Hepatocyte (in vitro differentiated cells): ENCODE results near the gene LEMD3. TPM values are rescaled to one million over a fixed set of nuclear protein-coding genes. Genes with fewer than 3 reads are reported as not detected.
A peak's percentile ranks its signal among the peaks of the same experiment; 100 is the strongest.

ENCODE experiments used
- DNase-seq: peaks from one replicate; pipeline ENCODE4 v3.0.0-alpha.2; 2016; ENCODE audit warnings: low spot score
- H2AFZ ChIP-seq: fragments of 200-600 bp; sonication (generic); 2 replicates; pipeline ENCODE4 v1.6.0; 2016; ENCODE audit warnings: antibody characterized with exemption, mild to moderate bottlenecking
- H3K27ac ChIP-seq: fragments of 200-600 bp; sonication (generic); 2 replicates; pipeline ENCODE4 v1.5.1; 2016; ENCODE audit warnings: mild to moderate bottlenecking
- H3K27me3 ChIP-seq: fragments of 200-600 bp; sonication (generic); 2 replicates; pipeline ENCODE4 v1.6.1; 2016
- H3K36me3 ChIP-seq: fragments of 200-600 bp; sonication (generic); replicated peaks from 2 replicates; pipeline ENCODE4 v1.5.1; 2016; ENCODE audit warnings: low read depth; ENCODE audit not compliant: insufficient read depth
- H3K4me1 ChIP-seq: fragments of 200-600 bp; sonication (generic); 2 replicates; pipeline ENCODE4 v1.5.1; 2016; ENCODE audit warnings: mild to moderate bottlenecking, moderate library complexity; ENCODE audit not compliant: insufficient read depth
- H3K4me2 ChIP-seq: fragments of 200-600 bp; sonication (generic); 2 replicates; pipeline ENCODE4 v1.6.0; 2016
- H3K4me3 ChIP-seq: fragments of 200-600 bp; sonication (generic); 2 replicates; pipeline ENCODE4 v1.5.1; 2016; ENCODE audit warnings: mild to moderate bottlenecking
- H3K79me2 ChIP-seq: fragments of 200-600 bp; sonication (generic); 2 replicates; pipeline ENCODE4 v1.6.0; 2017; ENCODE audit warnings: mild to moderate bottlenecking
- H3K9me2 ChIP-seq: fragments of 200-600 bp; sonication (generic); replicated peaks from 2 replicates; pipeline ENCODE4 v1.6.0; 2017; ENCODE audit warnings: mild to moderate bottlenecking; ENCODE audit not compliant: insufficient read depth
- H3K9me3 ChIP-seq: fragments of 200-600 bp; sonication (generic); 2 replicates; pipeline ENCODE4 v1.5.1; 2016; ENCODE audit warnings: low read depth, mild to moderate bottlenecking
- H4K20me1 ChIP-seq: fragments of 200-600 bp; sonication (generic); 2 replicates; pipeline ENCODE4 v1.6.0; 2016; ENCODE audit warnings: mild to moderate bottlenecking; ENCODE audit not compliant: insufficient read depth, poor library complexity, severe bottlenecking
- CTCF ChIP-seq: fragments of 200-600 bp; sonication (generic); IDR thresholded peaks from 2 replicates; pipeline ENCODE4 v1.5.1; 2016; ENCODE audit warnings: antibody characterized with exemption, mild to moderate bottlenecking; ENCODE audit not compliant: poor library complexity
- EZH2 ChIP-seq: fragments of 200-600 bp; sonication (generic); IDR thresholded peaks from 2 replicates; pipeline ENCODE4 v1.6.1; 2016; ENCODE audit warnings: antibody characterized with exemption, mild to moderate bottlenecking, borderline replicate concordance
- EZH2phosphoT487 ChIP-seq: fragments of 200-600 bp; sonication (generic); IDR thresholded peaks from one replicate; pipeline ENCODE4 v1.6.1; 2018; ENCODE audit warnings: antibody characterized with exemption, mild to moderate bottlenecking, low read depth, moderate library complexity; ENCODE audit not compliant: unreplicated experiment, severe bottlenecking
- WGBS: methylation state at CpG from one replicate; pipeline ENCODE4 v1.1.6; 2016; ENCODE audit warnings: low lambda C conversion rate; ENCODE audit errors: missing lambda C conversion rate; 5-methylcytosine and 5-hydroxymethylcytosine counted together
- polyA plus RNA-seq: library from polyadenylated mRNA; unstranded; fragments of >200 nt; fragmentation: Nextera tagmentation; extraction: Ambion mirVana; gene quantifications from 2 replicates; pipeline ENCODE4 v1.2.1, GENCODE V29; 2016
- total RNA-seq: library from RNA; depleted of rRNA; stranded (reverse); fragments of >200 nt; gene quantifications from 2 replicates; pipeline ENCODE4 v1.2.3, GENCODE V29; 2014

Gene LEMD3
- total and polyA plus RNA-seq, 2 experiments from 2014 or later = 15.5 to 51.1 TPM

GRCh38 chr12:65170209-65170881 is 962 bp downstream of the LEMD3 start:
- Histone ChIP-seq H2AFZ (peak overlapping the region; percentile 89), H4K20me1 (peaks cover 52% of the 10 kb centered on the region), H3K27me3 (no peaks in the 10 kb centered on the region), H3K4me3 (peak overlapping the region; percentile 90), H3K9me2 (no peaks in the 10 kb centered on the region), H3K4me1 (peaks cover 22% of the 10 kb centered on the region), H3K36me3 (no peaks in the 10 kb centered on the region), H3K79me2 (peaks cover 65% of the 10 kb centered on the region), H3K4me2 (peak overlapping the region; percentile 83), H3K27ac (peak overlapping the region; percentile 99), H3K9me3 (no peaks in the 10 kb centered on the region)
- DNase-seq = peak; percentile 82
- WGBS = 2% methylated on average over 42 of the region's 47 CpGs
- no peak for TF ChIP-seq EZH2
- no peak for TF ChIP-seq EZH2phosphoT487
- TF ChIP-seq CTCF = no peak

GRCh38 chr12:65171073-65171472 is 1.7 kb downstream of the LEMD3 start:
- H3K36me3 ChIP-seq = no peaks in the 10 kb centered on the region
- no peaks in the 10 kb centered on the region for H3K27me3 ChIP-seq
- peaks cover 59% of the 10 kb centered on the region for H4K20me1 ChIP-seq
- peak overlapping the region; percentile 90 for H3K4me3 ChIP-seq
- 33% methylated on average over 8 of the region's 8 CpGs for WGBS
- H3K4me1 ChIP-seq = peaks cover 22% of the 10 kb centered on the region
- no peak overlapping the region for H2AFZ ChIP-seq
- no peaks in the 10 kb centered on the region for H3K9me2 ChIP-seq
- H3K79me2 ChIP-seq = peaks cover 72% of the 10 kb centered on the region
- no peaks in the 10 kb centered on the region for H3K9me3 ChIP-seq
- DNase-seq = no peak
- peak overlapping the region; percentile 99 for H3K27ac ChIP-seq
- peak overlapping the region; percentile 83 for H3K4me2 ChIP-seq
- no peak for TF ChIP-seq CTCF
- no peak for TF ChIP-seq EZH2
- TF ChIP-seq EZH2phosphoT487 = no peak

- TF ChIP-seq EZH2phosphoT487 (no peak), EZH2 (no peak), CTCF (no peak)
- Histone ChIP-seq H2AFZ (no peak overlapping the region), H3K79me2 (peaks cover 80% of the 10 kb centered on the region), H3K4me3 (peak overlapping the region; percentile 90), H3K4me2 (peak overlapping the region; percentile 83), H3K4me1 (peaks cover 22% of the 10 kb centered on the region), H3K27ac (no peak overlapping the region), H4K20me1 (peaks cover 62% of the 10 kb centered on the region), H3K9me3 (no peaks in the 10 kb centered on the region), H3K9me2 (no peaks in the 10 kb centered on the region), H3K27me3 (no peaks in the 10 kb centered on the region), H3K36me3 (no peaks in the 10 kb centered on the region)
- WGBS = 38% methylated on average over 3 of the region's 3 CpGs
- peak; percentile 7 for DNase-seq
Measured at GRCh38 chr12:65171870-65172269, 2.5 kb downstream of the LEMD3 start.
